HG03196 (cell line): ENCODE measurements around the gene FUT8.
"Not testable (repeated sequence)": the region's sequence is repeated elsewhere in the genome, so short reads cannot be mapped to it uniquely, and the experiment has no call there.

Source experiments
- ATAC-seq: cut with Tn5 transposase; IDR thresholded peaks from one replicate; pipeline ENCODE4 v1.9.1; 2021; ENCODE audit not compliant: unreplicated experiment

FUT8 gene

DNA sequence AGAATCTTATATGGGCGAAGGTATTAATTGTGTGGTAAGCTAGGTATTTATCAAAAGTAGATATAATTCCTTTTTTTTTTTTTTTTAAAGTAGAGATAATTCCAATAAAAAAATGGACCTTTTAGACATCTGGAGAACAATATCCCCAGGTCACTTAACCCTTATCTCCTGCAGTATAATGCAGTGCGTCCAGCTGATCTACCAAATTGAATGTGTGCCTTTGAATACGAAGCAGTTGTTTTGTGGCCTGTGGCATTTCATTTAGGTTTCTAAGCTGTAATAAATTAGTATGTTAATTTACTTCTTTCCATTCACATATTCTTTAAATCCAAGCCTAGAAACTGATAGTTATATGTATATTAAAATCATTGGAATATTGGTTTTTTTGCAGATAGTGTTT, 3.1 kb downstream of the FUT8 start:
- no peak for ATAC-seq

DNA sequence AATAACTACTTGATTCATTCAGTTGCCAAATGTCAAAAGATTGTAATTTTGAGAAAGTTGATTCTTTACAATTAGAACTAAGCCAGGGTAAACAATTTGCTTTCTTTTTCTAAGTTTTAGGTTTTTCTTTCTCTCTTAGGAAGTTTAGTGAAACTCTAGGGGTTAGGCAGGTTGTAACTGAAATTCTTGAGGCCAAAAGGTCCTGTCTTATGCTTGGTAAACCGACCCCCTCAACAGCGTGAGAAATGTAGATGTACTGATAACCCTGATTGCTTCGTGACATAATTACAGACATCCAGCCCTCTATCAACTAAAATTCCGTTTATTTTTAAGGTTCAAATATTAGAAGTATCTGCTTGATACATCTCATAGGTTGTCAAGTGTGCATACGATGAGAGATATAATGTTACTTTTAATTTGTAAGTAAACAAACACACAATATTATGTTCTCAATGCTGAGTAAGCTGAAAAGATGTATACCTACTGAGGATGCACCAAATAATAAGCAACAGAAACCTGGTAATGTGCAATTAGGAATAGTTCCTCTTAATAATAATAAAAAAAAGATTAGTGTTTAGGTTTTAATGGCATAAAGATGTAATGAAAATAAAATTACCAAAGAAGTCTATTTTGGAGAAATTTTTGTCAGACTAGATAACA, 7.2 kb downstream of the FUT8 start:
- no peak for ATAC-seq

DNA sequence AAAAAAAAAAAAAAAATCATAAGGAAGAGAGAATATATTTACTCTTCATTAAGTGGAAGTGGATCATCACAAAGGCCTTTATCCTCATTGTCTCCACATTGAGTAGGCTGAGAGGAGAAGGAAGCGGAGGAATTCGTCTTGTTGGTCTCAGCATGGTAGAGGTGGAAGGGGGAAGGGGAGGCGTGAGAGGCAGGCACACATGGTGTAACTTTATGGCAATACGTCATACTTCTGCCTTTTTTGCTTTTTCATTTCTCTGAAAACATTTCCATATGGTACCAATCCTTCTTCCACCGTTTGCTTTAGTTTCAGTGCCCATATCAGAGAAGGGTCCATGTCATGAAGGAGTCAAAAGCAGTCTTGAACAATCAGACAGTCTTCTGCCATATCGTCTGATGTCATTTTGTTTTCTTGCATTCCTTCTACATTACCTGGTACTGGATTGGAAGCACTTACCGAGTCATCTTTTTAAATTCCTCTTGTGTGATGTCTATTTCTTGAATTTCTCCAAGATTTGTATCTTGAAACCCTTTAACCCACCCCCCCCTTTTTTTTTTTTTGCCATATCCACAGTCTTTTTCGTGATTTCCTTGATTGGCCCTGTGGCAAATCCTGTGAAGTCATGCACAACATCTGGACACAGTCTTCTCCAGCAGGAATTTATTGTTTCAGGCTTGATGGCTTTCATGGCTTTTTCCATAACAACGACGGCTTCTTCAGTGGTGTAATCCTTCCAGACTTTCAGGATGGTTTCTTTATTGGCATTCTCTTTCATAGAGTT, 8.9 kb downstream of the FUT8 start:
- no peak for ATAC-seq

DNA sequence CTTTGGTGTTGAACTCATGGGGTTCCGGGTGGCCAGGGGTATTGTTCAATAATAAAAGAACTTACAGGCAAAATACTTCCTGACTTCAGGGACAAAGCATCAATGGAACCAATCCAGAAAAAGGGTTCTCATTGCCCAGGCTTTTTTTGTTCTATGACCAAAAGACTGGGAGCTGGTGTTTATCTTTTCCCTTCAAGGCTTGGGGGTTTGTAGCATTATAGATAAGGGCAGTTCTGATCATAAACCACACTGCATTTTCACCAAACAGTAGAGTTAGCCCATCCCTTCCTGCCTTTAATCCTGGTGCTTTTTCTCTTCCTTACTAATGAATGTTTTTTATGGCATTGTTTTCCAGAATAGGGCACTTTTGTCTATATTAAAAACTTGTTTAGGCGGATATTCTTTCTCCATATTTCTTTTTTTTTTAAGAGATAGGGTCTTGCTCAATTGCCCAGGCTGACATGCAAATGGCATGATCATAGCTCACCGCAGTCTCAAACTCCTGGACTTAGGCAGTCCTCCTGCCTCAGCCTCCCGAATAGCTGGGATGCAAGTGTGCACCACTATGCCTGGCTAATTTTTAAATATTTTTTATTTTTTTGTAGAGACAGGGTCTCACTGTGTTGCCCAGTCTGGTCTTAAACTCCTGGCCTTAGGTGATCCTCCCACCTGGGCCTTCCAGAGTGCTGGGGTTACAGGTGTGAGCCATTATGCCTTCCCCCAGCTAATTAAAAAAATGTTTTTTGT, 9.7 kb downstream of the FUT8 start:
- ATAC-seq, result no peak

DNA sequence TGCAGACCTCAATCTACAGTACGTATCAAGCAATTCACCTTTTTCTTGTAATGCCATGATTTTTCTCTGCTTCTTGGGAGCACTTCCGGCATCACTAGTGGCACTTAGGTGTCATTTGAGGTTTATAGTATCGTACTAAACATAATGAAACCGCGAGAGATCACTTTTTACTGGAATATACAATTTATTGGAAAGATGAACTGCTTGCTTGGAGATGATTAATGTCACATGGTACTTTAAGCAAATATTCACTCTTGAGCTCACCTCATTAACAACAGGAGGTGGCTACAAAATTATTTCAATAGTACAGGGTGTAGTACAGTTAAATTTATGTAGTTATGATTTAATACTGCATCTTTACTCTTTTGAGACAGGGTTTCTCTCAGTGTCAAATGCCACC, 11.5 kb downstream of the FUT8 start:
- ATAC-seq, result no peak

DNA sequence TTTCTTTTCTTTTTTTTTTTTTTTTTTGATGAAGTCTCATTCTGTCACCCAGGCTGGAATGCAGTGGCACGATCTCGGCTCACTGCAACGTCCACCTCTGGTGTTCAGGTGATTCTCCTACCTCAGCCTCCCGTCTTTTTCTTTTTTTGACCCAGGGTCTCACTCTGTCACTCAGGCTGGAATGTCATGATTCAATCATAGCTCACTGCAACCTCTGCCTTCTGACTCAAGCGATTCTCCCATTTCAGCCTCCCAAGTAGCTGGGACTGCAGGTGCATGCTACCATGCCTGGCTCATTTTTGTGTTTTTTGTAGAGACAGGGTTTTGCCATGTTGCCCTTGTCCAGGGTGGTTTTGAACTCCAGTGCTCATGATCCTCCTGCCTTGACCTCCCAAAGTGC, 12.0 kb downstream of the FUT8 start:
- no peak for ATAC-seq

DNA sequence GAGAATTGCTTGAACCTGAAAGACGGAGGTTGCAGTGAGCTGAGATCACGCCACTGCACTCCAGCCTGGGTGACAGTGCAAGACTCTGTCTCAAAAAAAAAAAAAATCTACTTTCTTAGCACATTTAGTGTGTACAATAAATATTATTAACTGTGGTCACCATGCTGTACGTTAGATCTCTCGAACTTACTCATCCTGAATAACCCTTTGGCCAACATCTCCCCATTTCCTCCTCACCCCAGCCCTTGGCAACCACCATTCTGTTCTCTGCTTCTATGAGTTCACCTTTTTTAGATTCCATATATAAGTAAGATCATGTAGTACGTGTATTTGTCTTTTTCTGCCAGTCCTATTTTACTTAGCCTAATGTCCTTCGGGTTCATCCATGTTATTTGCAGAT, 13.4 kb downstream of the FUT8 start:
- ATAC-seq, result no peak

DNA sequence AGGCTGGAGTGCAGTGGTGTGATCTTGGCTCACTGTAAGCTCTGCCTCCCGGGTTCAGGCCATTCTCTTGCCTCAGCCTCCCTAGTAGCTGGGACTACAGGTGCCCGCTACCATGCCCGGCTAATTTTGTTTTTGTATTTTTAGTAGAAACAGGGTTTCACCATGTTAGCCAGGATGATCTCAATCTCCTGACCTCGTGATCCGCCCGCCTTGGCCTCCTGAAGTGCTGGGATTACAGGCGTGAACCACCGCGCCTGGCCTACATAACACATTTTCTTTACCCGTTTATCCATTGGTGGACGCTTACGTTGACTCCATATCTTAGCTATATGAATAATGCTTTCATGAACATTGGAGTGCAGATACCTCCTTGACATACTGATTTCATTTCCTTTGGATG, 14.4 kb downstream of the FUT8 start:
- not testable (repeated sequence) for ATAC-seq

DNA sequence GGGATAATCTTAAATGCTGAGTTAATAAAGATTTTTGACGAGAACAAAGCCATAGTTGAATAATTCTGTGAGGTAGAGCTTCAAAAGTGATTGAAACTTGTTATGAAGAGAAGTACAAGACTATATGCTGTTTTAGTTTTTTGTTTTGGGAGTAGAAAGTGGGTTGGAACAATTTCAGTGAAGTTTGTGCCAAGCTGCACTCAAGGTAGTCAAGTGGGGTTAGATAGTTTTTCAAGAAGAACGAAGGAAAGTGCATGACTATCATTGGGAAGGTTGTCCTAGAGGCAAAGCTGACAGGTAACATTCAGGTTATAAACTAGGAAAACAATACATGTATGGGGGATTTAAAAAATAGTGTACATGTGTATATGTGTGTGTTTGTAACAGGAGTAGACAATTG, 16.2 kb downstream of the FUT8 start:
- ATAC-seq, result no peak

DNA sequence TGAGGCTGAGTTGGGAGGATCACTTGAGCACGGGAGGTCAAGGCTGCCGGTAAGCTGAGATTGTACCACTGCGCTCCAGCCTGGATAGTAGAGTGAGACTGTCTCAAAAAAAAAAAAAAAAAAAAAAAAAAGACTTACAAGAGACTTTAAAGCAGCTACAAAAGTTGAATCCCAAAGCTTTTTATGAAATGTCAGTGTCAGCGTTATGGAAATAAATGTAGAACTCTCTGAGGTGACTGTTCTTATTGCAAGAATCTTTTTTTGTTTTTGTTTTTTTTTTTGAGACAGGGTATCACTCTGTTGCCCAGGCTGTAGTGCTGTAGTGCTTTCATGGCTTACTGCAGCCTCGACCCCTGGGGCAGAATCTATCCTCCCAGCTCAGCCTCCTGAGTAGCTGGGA, 17.2 kb downstream of the FUT8 start:
- ATAC-seq, result no peak

DNA sequence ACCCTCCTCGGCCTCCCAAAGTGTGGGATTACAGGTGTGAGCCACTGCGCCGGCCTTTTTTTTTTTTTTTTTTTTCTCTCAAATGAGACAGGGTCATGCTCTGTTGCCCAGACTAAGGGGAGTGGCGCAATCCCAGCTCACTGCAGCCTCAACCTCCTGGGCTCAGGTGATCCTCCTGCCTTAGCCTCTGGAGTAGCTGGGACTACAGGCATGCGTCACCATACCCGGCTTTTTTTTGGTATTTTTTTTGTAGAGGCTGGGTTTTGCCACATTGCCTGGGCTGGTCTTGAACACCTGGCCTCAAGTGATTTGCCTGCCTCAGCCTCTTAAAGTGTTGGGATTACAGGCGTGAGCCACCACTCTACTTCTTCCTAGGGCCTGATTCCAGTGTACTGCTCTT, 18.7 kb downstream of the FUT8 start:
- ATAC-seq, result no peak

DNA sequence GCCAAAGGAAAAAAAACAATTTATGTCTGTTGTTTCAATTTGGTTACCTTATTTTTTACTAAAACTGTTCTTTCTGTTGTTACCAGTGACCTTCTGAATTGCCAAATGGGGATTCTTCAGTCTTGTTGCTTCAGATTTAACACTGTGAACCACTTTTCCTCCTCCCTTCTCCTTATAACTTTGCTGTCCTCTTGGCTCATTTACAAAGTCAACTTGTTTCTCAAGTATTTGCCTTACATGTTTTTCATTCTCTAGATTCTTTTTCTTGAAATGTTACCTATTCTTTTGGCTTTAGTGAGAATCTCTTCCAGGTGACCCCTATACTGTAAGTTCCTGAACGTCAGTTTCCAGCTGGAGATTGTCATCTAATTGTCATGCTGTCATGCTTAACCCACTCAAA, 19.4 kb downstream of the FUT8 start:
- ATAC-seq, result no peak

DNA sequence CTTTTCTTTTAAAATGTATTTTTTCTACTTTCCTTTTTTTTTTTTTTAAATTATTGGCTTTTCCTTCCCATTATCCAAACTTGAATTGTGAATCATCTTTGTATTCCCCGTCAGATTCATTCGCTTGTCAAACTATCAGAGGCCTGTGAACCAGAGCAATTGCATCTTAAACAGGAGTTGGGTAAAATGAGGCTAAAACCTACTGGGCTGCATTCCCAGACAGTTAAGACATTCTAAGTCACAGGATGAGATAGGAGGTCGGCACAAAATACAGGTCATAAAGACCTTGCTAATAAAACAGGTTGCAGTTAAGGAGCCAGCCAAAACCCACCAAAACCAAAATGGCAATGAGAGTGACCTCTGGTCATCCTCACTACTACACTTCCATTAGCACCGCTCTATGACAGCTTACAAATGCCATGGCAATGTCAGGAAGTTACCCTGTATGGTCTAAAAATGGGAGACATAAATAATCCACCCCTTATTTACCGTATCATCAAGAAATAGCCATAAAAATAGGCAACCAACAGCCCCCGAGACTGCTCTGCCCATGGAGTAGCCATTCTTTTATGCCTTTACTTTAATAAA, 19.9 kb downstream of the FUT8 start:
- no peak for ATAC-seq

DNA sequence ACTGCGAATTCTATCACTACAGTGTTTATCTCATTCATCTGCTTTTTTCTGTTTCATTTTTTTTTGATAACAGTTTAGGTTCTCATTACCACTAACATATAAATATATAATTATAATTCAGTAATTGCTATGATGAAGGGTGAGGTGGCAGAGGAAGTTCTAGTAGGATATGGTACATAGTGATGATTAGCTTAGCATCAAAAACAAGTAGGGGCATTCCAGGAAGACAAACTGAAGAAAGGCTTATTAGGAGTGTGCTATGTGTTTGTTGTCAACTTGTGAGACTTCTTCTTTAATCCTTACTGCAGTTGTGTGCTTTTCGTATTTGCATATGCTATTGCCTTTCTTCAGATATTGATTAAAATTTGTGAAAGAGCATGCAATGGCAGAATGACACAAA, 20.6 kb downstream of the FUT8 start:
- no peak for ATAC-seq

DNA sequence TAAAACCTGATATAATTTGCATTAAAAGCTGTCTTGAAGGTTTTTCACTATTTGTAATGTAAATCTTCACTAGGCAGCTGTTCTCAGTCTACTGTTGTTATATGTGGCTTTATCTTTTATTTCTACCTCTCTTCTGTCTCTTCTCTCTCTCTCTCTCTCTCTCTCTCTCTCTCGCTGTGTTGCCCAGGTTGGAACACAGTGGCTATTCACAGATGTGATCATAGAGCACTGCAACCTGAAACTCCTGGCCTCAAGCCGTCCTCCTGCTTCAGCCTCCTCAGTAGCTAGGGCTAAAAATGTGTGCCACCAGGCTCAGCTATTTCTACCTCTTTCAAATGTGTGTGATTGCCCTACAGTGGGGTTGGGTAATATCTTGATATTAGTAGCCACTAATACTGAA, 21.1 kb downstream of the FUT8 start:
- no peak for ATAC-seq

DNA sequence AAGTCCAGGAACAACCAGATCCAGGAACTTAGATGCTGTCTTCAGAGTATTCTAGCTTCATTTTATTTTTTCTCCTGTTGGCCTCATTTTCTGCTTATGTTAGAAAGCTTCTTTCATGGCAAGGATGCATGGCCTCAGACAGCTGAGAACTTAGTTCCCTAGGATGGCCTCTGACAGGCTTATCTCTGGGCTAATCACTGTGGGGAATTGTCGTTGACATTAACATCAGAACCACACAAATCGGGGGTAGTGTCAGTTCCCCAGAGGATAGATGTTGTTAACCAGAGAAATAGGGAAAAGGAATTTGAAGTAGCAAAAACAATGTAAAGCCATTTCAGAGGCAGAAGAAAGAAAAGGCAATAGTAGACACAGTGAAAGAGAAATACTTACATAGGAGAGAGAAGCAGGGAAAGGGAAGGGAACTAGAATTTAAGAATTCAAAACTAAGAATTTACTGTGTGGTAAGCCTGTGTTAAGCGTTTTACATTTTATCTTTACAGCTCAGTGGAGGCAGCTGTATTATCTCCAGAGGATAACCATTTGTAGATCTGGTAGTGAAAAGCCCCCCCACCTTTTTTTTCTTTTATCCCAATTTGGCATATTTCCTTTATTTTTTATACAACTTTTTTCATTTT, 21.8 kb downstream of the FUT8 start:
- no peak for ATAC-seq

DNA sequence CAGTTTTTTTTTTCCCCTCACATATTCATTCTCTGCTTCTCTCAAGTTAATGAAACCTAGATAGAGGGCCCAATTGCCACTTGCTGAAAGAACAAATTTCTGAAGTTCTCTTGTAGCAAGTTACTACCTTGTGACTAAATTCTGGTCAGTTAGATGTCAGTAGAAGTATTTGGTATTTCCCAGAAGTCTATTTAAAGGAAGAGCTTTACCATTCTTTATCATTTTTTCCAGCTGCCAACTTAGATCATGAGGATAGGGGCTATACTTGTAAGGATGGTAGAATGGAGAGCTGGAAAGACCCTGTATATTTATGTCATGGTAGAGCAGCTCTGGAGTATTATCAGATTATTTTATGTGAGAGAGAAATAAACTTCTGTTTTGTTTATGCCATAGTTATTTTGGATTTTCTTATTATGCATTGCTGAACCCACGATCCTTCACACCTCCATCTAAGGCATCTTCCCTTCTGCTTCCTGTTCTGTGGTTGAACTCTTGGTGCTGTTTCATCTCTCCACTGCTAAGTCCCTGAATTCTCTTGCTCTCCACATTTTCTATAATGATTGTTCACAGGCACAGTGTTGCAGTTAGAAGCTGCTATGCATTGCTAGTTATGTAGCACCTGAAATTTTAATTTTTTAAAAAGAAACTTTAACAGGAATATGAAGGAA, 25.9 kb downstream of the FUT8 start:
- ATAC-seq, result no peak

DNA sequence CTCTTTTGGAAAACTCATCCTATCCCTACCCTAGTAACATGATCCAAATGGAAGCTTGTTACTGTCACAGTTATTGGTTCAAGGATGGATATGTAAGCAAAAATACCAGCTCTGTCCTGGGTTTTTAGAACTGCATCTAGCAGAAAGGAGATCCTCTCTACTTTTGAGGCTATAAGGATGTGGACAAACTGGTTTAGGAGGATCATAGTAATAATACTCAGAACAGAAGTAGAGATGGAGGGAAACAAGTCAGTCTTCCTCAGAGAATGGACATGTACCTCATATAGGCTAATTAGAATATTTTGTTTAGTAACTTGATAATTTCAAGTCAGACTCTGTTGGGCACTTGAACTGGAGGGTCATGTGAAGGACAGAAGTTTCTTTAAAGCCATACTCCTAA, 26.6 kb downstream of the FUT8 start:
- ATAC-seq, result no peak

DNA sequence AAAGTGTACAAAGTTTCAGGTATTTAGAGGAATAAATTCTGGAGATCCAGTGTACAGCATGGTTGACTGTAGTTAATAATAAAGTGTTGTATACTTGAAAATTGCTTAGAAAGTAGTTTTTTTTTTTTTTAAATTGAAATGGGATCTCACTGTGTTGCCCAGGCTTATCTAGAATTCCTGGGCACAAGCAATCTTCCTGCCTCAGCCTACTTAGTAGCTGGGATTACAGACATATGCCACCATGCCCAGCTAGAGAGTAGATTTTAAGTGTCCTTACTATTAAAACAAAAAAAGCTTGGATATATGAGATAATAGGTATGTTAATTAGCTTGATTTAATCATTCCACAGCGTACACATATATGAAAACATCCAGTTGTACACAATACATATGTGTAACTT, 27.7 kb downstream of the FUT8 start:
- ATAC-seq, result no peak

DNA sequence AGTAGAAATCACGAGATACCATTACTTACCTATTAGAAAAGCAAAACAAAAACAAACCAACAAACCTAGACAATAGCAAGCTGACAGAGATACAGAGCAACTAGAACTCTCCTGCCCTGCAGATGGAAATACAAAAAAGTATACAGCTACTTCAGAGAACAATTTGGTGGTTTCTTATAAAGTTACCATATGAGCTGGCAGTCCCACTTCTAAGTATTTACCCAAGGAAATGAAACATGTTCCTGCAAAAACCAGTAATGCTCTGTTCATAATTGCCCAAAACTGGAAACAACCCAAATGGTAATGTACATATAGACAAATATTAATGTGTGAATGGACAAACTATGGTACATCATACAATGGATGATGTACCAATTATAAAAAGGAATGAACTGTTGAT, 31.7 kb downstream of the FUT8 start:
- ATAC-seq, result no peak

DNA sequence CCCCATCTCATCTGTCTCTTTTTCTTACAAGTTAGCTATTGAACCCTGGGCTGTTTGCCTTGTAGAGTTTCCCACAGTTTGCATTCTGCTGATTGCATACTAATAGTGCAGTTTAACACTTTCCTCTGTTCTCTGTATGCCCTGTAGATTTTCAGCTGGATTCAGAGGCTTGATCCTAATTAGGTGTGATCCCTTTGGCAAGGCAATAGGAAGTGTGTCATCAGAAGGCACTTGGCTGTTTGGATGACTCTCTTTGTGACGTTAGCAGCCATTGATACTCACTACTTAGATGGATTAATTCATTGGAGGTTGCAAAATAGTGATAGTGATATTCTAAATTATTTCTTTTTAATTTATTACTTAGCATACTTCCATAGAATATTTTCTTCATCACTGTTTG, 33.6 kb downstream of the FUT8 start:
- ATAC-seq, result no peak
